Measurements from ENCODE around the gene TRIM14. TPM values are rescaled to one million over a fixed set of nuclear protein-coding genes. Genes with fewer than 3 reads are reported as not detected.
"Not testable (repeated sequence)": the region's sequence is repeated elsewhere in the genome, so short reads cannot be mapped to it uniquely, and the experiment has no call there.

TRIM14 gene
- total RNA-seq, 3 donors from 2014 or later (not counting 1 experiment from before 2014, with no cell fraction given) = 45.1 to 66.5 (median 65.3) TPM

DNA sequence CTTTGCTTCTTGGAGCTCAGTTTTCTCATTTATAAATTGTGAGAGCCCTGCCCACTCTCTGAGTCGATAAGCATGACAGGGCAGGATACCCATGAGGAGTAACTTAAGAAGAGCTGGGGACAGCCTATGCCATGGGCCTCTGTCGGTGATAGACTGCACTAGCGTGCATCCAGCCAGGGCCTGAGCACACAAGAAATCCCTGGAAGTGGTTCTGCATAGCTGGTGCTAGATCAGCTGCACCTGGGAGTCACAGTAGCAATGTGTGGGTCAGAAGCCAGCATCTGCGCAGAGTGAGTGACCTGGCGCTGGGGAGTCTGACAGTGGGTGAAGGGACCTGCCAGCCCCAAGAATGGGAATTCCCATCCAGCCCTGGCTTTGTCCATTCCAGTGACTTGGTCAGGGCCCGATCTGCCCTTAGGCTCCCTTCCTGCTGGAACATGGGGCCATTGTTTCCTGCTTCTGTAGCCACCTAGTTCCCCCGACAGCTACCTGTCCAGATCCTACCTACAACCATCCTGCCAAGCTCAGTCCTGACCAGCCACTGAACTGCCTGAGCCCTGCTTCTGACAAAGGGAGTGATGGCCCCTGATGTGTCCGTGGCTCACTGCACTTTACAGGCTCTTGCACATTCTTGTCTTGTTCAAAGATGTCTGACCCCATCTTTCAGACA lies 98.4 kb downstream of the TRIM14 start:
- DNase-seq (no peak), ATAC-seq (peak in 1 of 3 donors; percentile 30)
- TF ChIP-seq, protein P1, sequence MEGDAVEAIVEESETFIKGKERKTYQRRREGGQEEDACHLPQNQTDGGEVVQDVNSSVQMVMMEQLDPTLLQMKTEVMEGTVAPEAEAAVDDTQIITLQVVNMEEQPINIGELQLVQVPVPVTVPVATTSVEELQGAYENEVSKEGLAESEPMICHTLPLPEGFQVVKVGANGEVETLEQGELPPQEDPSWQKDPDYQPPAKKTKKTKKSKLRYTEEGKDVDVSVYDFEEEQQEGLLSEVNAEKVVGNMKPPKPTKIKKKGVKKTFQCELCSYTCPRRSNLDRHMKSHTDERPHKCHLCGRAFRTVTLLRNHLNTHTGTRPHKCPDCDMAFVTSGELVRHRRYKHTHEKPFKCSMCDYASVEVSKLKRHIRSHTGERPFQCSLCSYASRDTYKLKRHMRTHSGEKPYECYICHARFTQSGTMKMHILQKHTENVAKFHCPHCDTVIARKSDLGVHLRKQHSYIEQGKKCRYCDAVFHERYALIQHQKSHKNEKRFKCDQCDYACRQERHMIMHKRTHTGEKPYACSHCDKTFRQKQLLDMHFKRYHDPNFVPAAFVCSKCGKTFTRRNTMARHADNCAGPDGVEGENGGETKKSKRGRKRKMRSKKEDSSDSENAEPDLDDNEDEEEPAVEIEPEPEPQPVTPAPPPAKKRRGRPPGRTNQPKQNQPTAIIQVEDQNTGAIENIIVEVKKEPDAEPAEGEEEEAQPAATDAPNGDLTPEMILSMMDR (IDR thresholded peaks at IDR 0.05) = no peak
- no peak overlapping the region for H3K4me3 Mint-ChIP-seq
- H3K9me3 Mint-ChIP-seq = no peaks in the 10 kb centered on the region
- Histone ChIP-seq H3K27ac (ENCODE audit: low read length) (no peak overlapping the region), H3K4me3 (ENCODE audit: low read length) (no peak overlapping the region), H3K36me3 (ENCODE audit: control insufficient read depth, insufficient read depth, low read length) (peaks cover 35% of the 10 kb centered on the region), H3K27me3 (ENCODE audit: control insufficient read depth, insufficient read depth, low read length) (no peaks in the 10 kb centered on the region), H3K9me3 (ENCODE audit: control insufficient read depth, insufficient read depth, low read length) (no peaks in the 10 kb centered on the region), H3K4me1 (ENCODE audit: control insufficient read depth, insufficient read depth, low read length) (no peaks in the 10 kb centered on the region)
- 98% methylated on average over 8 of the region's 8 CpGs for WGBS (ENCODE audit: insufficient coverage)
- H3K27ac Mint-ChIP-seq = no peak overlapping the region
- peaks cover 5% of the 10 kb centered on the region for H3K36me3 Mint-ChIP-seq
- H3K4me1 Mint-ChIP-seq = peaks cover 0 to 9% of the 10 kb centered on the region in 2 donors
- no peaks in the 10 kb centered on the region for H3K27me3 Mint-ChIP-seq (ENCODE audit: low read depth in 2 of 2)
- intact Hi-C loops (cut with micrococcal nuclease) = no loop called here

DNA sequence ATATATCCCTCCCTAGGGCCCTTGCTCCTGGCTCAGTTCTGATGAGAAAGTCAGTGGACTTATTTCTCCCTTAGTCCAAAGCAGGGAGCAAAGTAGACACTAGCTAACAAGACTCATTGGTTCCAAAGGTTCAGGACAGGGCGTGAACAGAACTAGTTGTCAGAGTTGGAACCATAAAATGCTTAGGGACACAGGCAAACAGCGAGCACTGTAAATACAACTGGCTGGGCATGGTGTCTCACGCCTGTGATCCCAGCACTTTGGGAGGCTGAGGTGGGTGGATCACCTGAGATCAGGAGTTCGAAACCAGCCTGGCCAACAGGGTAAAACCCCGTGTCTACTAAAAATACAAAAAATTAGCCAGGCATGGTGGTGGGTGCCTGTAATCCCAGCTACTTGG lies 99.2 kb downstream of the TRIM14 start:
- ATAC-seq; H3K27me3 ChIP-seq (ENCODE audit: control insufficient read depth, insufficient read depth, low read length); H3K9me3 ChIP-seq (ENCODE audit: control insufficient read depth, insufficient read depth, low read length); H3K36me3 Mint-ChIP-seq; H3K4me3 ChIP-seq (ENCODE audit: low read length); H3K4me1 Mint-ChIP-seq; H3K27ac ChIP-seq (ENCODE audit: low read length); intact Hi-C loops (cut with micrococcal nuclease); DNase-seq; H3K4me3 Mint-ChIP-seq; H3K27me3 Mint-ChIP-seq (ENCODE audit: low read depth in 2 of 2); H3K4me1 ChIP-seq (ENCODE audit: control insufficient read depth, insufficient read depth, low read length); H3K27ac Mint-ChIP-seq; H3K9me3 Mint-ChIP-seq: not testable (repeated sequence)
- H3K36me3 ChIP-seq (ENCODE audit: control insufficient read depth, insufficient read depth, low read length) = peaks cover 40% of the 10 kb centered on the region
- 82% methylated on average over 5 of the region's 5 CpGs for WGBS (ENCODE audit: insufficient coverage)

Other genes starting within 250 kb of the TRIM14 start
- gene TRMO, start 196.7 kb downstream of the TRIM14 start, total RNA-seq = 10 to 100 TPM; 26.6 to 35.1 (median 31.2) TPM
- under 1 TPM; 0.47 to 0.75 (median 0.75) TPM for gene HEMGN, start 181.1 kb downstream of the TRIM14 start, total RNA-seq
- gene ANP32B, start 135.9 kb downstream of the TRIM14 start, total RNA-seq = 100 to 1,000 TPM in 2 of 3 donors, 10 to 100 TPM in 1; 89.9 to 107 (median 100) TPM
- 10 to 100 TPM; 30.7 to 36.8 (median 34.1) TPM for gene NANS, start 62.5 kb downstream of the TRIM14 start, total RNA-seq
- 1 to 10 TPM; 1.9 to 3.6 (median 2.3) TPM for gene CORO2A, start 73.4 kb upstream of the TRIM14 start, total RNA-seq
- 1 to 10 TPM; 5.0 to 8.9 (median 7.0) TPM for gene TBC1D2, start 136.4 kb upstream of the TRIM14 start, total RNA-seq